ENCODE results near the gene COQ4. TPM values are rescaled to one million over a fixed set of nuclear protein-coding genes. Genes with fewer than 3 reads are reported as not detected.

The COQ4 gene
- total RNA-seq, 1 donor from 2014 or later = 42.0 TPM

GRCh38 chr9:128317629-128318028 is 5.0 kb upstream of the COQ4 start:
- intact Hi-C loops (cut with DNase I) = loop anchor here (5.0 kb wide), 1 partner anchor 1440 kb away; no protein-coding TSS in a partner anchor
- Histone ChIP-seq H3K36me3 (peaks cover 0 to 41% of the 10 kb centered on the region in 2 donors), H3K4me3 (no peak overlapping the region), H3K9me3 (no peaks in the 10 kb centered on the region), H3K27ac (no peak overlapping the region), H3K27me3 (no peaks in the 10 kb centered on the region), H3K4me1 (peaks cover 15% of the 10 kb centered on the region)
- TF ChIP-seq POLR2A (IDR thresholded peaks at IDR 0.05) (no peak), CTCF (IDR thresholded peaks at IDR 0.05) (no peak), POLR2AphosphoS5 (IDR thresholded peaks at IDR 0.05; ENCODE audit: insufficient read depth in 1 of 2, low read depth in 1 of 2) (no peak)
- DNase-seq (ENCODE audit: extremely low spot score in 2 of 2) = no peak

GRCh38 chr9:128321343-128321742 is 1.3 kb upstream of the COQ4 start:
- H3K27ac ChIP-seq = no peak overlapping the region
- H3K4me3 ChIP-seq = peak overlapping the region; percentile 78 to 80
- no peaks in the 10 kb centered on the region for H3K9me3 ChIP-seq
- intact Hi-C loops (cut with DNase I) = no loop called here
- TF ChIP-seq POLR2AphosphoS5 (IDR thresholded peaks at IDR 0.05; ENCODE audit: insufficient read depth in 1 of 2, low read depth in 1 of 2) = no peak
- TF ChIP-seq CTCF (IDR thresholded peaks at IDR 0.05) = no peak
- TF ChIP-seq POLR2A (IDR thresholded peaks at IDR 0.05) = no peak
- DNase-seq (ENCODE audit: extremely low spot score in 2 of 2) = no peak
- peaks cover 40% of the 10 kb centered on the region for H3K4me1 ChIP-seq
- no peaks in the 10 kb centered on the region for H3K27me3 ChIP-seq
- H3K36me3 ChIP-seq = peaks cover 0 to 27% of the 10 kb centered on the region in 2 donors

- H3K27ac ChIP-seq = peak overlapping the region; percentile 90
- peaks cover 0 to 27% of the 10 kb centered on the region in 2 donors for H3K36me3 ChIP-seq
- H3K4me1 ChIP-seq = peaks cover 40% of the 10 kb centered on the region
Measured at GRCh38 chr9:128321879-128322403, 698 bp upstream of the COQ4 start.

GRCh38 chr9:128323212-128323730 is 632 bp downstream of the COQ4 start:
- Histone ChIP-seq H3K36me3 (peaks cover 0 to 21% of the 10 kb centered on the region in 2 donors), H3K9me3 (no peaks in the 10 kb centered on the region), H3K4me3 (peak overlapping the region; percentile 78 to 80), H3K27ac (peak overlapping the region; percentile 90), H3K27me3 (no peaks in the 10 kb centered on the region), H3K4me1 (peaks cover 40% of the 10 kb centered on the region)
- intact Hi-C loops (cut with DNase I) = no loop called here
- no peak for DNase-seq (ENCODE audit: extremely low spot score in 2 of 2)
- TF ChIP-seq POLR2AphosphoS5 (IDR thresholded peaks at IDR 0.05; ENCODE audit: insufficient read depth in 1 of 2, low read depth in 1 of 2) = no peak
- TF ChIP-seq CTCF (IDR thresholded peaks at IDR 0.05) = no peak
- no peak for TF ChIP-seq POLR2A (IDR thresholded peaks at IDR 0.05)

More at GRCh38 chr9:128321879-128322403, 698 bp upstream of the COQ4 start:
- intact Hi-C loops (cut with DNase I) = no loop called here
- peak overlapping the region; percentile 78 to 80 for H3K4me3 ChIP-seq
- no peak for TF ChIP-seq CTCF (IDR thresholded peaks at IDR 0.05)
- TF ChIP-seq POLR2AphosphoS5 (IDR thresholded peaks at IDR 0.05; ENCODE audit: insufficient read depth in 1 of 2, low read depth in 1 of 2) = no peak
- TF ChIP-seq POLR2A (IDR thresholded peaks at IDR 0.05) = no peak
- no peak for DNase-seq (ENCODE audit: extremely low spot score in 2 of 2)
- no peaks in the 10 kb centered on the region for H3K9me3 ChIP-seq
- H3K27me3 ChIP-seq = no peaks in the 10 kb centered on the region

GRCh38 chr9:128323791-128324190 is 1.2 kb downstream of the COQ4 start:
- no peaks in the 10 kb centered on the region for H3K27me3 ChIP-seq
- H3K4me1 ChIP-seq = peaks cover 40% of the 10 kb centered on the region
- no peak for DNase-seq (ENCODE audit: extremely low spot score in 2 of 2)
- H3K9me3 ChIP-seq = no peaks in the 10 kb centered on the region
- intact Hi-C loops (cut with DNase I) = no loop called here
- no peak overlapping the region for H3K27ac ChIP-seq
- H3K4me3 ChIP-seq = peak overlapping the region; percentile 78 to 80
- TF ChIP-seq CTCF (IDR thresholded peaks at IDR 0.05) (no peak), POLR2AphosphoS5 (IDR thresholded peaks at IDR 0.05; ENCODE audit: insufficient read depth in 1 of 2, low read depth in 1 of 2) (no peak), POLR2A (IDR thresholded peaks at IDR 0.05) (no peak)
- H3K36me3 ChIP-seq = peaks cover 0 to 21% of the 10 kb centered on the region in 2 donors
